ENCODE measurements around the gene CC2D1B.
"Not testable (repeated sequence)": the region's sequence is repeated elsewhere in the genome, so short reads cannot be mapped to it uniquely, and the experiment has no call there.

CC2D1B gene

GRCh38 chr1:52365746-52366516 lies at the start of gene CC2D1B:
CC2D1B (minus strand) TSS chr1:52366205; CDS start chr1:52364620, 1,585 bp downstream.
- peak; percentile 91 for DNase-seq

- DNase-seq = no peak
Observed at GRCh38 chr1:52414942-52415341, 48.9 kb upstream of the CC2D1B start.

- no peak for DNase-seq
Observed at GRCh38 chr1:52413410-52413989, 47.5 kb upstream of the CC2D1B start.

- DNase-seq = no peak
Observed at GRCh38 chr1:52404975-52405338, 39.0 kb upstream of the CC2D1B start.

GRCh38 chr1:52404116-52404974 lies 38.3 kb upstream of the CC2D1B start, which contains the start of the genes ORC1 and PRPF38A:
ORC1 (minus strand) TSS chr1:52404423; CDS start chr1:52402223, 2,200 bp downstream.
PRPF38A (plus strand) TSS chr1:52404602; CDS start chr1:52404750, 148 bp downstream.
- DNase-seq = peak; percentile 92

GRCh38 chr1:52403566-52404115 lies 37.6 kb upstream of the CC2D1B start:
- DNase-seq = no peak

GRCh38 chr1:52402860-52403240 lies 36.8 kb upstream of the CC2D1B start:
- DNase-seq = no peak

GRCh38 chr1:52400131-52400530 lies 34.1 kb upstream of the CC2D1B start:
- no peak for DNase-seq

GRCh38 chr1:52399629-52400028 lies 33.6 kb upstream of the CC2D1B start:
- DNase-seq = no peak

- no peak for DNase-seq
Observed at GRCh38 chr1:52393174-52393573, 27.2 kb upstream of the CC2D1B start.

GRCh38 chr1:52386458-52386857 lies 20.5 kb upstream of the CC2D1B start:
- no peak for DNase-seq

GRCh38 chr1:52385376-52385775 lies 19.4 kb upstream of the CC2D1B start:
- no peak for DNase-seq

- DNase-seq = not testable (repeated sequence)
Observed at GRCh38 chr1:52369851-52370250, 3.8 kb upstream of the CC2D1B start.

GRCh38 chr1:52368383-52369172 lies 2.6 kb upstream of the CC2D1B start:
- no peak for DNase-seq

GRCh38 chr1:52367272-52367671 lies 1.3 kb upstream of the CC2D1B start:
- DNase-seq = no peak

GRCh38 chr1:52366517-52366827 lies 467 bp upstream of the CC2D1B start:
- DNase-seq = no peak

- no peak for DNase-seq
Observed at GRCh38 chr1:52365071-52365745, 797 bp downstream of the CC2D1B start.

- DNase-seq = no peak
Observed at GRCh38 chr1:52364235-52364839, 1.7 kb downstream of the CC2D1B start.

GRCh38 chr1:52360595-52360968 lies 5.4 kb downstream of the CC2D1B start:
- no peak for DNase-seq

- no peak for DNase-seq
Observed at GRCh38 chr1:52359676-52360594, 6.1 kb downstream of the CC2D1B start.
